KOPT-K1 (cell line): ENCODE data around the gene RINT1.
"Not testable (repeated sequence)": the region's sequence is repeated elsewhere in the genome, so short reads cannot be mapped to it uniquely, and the experiment has no call there.

Experiments
- H3K27ac ChIP-seq: fragments of 200-600 bp; sonication (generic); 2 replicates; pipeline ENCODE4 v1.5.1; 2016; ENCODE audit warnings: antibody characterized with exemption, mild to moderate bottlenecking, low read depth, low read length; ENCODE audit not compliant: poor library complexity, severe bottlenecking
- H3K36me3 ChIP-seq: fragments of 200-600 bp; sonication (generic); 2 replicates; pipeline ENCODE4 v1.5.1; 2017; ENCODE audit warnings: antibody characterized with exemption, mild to moderate bottlenecking, low read length, moderate library complexity; ENCODE audit not compliant: insufficient read depth
- H3K9me3 ChIP-seq: fragments of 200-600 bp; sonication (generic); 2 replicates; pipeline ENCODE4 v1.5.1; 2017; ENCODE audit warnings: antibody characterized with exemption, low read length, mild to moderate bottlenecking; ENCODE audit not compliant: insufficient read depth, poor library complexity, severe bottlenecking

RINT1 gene

DNA sequence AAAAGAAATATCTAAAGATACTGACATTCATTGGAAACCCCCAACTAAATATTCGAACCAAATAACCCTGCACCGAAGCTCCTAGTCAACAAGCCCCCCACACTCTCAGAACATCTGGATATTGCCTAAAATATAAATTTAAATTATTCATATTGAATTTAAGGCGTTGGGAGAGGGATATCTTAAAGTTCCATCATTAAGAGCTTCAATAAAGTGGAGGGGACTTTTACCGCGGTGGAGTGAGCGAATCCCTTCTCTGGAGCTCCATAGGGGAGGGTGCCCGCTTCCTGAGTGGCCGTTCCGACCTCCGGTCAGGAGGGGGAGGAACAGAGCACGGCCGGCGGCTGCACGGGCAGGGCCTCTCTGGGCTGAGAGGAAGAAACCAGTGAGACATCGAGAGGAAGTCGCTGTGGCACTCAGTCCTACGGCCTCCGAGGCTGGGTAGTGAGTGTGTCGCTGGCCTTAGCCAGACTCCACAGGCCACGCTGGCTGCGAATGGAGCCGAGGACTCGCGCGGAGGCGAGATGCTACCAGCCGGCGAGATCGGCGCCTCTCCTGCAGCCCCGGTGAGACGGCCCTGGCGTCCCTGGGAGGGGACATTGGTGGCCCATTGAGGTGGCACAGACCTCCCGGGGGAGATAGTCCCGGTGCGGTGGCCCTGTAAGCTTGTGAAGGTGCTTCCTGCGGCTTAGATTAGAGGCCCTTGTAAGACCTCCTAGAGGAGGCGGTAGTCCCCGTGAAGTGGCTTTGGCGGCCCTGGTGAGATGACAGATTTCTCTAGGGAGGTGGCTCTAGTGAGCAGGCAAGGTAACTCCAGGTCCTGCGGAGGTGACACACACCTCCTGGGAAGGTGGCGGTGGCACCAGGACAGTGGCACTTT is at the start of gene RINT1:
Gene RINT1, plus strand, starts transcription at position 410 of the 880 bp plus-strand sequence. Its CDS starts 115 bp downstream, at position 525.
- Histone ChIP-seq H3K36me3 (peaks cover 29% of the 10 kb centered on the region), H3K27ac (peak within 1 kb of the TSS; percentile 76), H3K9me3 (no peaks in the 10 kb centered on the region)

DNA sequence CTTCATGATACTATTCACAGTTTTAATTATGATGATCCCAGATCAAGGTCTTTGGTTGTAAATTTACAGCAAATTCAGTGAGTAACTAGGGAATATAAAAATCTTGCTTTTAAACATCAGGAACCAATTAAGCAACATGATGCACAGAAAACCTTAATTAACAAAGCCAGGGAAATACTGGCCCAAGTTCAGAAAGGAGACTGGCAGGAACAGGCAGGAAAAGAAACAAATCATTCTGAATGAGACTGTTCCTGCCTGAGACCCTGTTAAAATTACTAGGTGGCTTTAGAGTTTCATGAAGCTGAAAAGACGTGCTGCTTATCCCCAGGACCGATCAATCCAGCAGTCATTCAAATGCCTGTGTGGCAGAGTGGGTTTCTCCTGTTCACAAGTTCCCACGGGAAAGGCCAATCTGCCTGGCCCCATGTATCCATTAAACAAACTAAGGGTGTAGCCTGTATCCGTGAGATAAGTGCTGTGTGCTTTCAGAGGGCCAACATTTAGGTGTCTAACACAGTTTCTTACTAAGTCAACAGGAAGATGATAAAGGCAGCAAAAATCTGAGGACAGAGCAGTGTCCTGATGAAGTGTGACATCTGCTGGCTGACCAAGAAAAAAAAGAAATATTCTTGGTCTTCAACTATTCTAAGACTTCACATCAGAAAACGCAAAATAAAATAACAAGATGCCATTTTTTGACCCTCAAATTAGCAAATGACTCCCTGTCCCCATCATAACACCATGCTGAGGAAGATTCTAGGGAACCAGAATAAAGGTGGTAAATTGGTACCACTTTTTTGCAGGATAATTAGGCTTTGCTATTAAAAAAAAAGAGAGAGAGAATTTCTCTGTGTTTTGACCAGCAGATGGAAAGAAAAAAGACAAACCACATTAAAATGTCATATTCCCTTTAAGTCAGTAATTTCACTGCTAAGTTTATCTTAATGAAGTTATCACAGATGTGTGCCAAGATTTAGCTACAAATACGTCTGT is 44.1 kb upstream of the RINT1 start:
- peaks cover 68% of the 10 kb centered on the region for H3K36me3 ChIP-seq
- H3K9me3 ChIP-seq, result no peaks in the 10 kb centered on the region
- H3K27ac ChIP-seq, result no peak overlapping the region

DNA sequence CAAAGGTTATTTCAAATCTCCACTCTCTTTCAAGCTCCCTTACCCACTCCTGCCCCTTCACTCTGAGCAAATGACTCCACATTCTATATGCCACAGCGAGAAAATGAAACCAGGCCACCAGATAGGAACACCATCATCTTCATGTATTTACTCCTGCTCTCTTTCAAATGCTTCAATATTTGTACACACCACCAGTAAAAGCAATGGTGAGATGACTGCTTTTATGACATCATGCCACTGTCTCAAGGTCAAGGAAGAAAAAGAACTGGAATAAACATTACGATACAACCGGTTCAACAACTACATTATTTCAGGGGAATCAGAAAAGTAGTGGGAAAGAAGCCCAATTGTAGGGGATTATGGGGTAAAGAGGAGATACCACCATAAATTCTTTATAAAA is 42.6 kb upstream of the RINT1 start:
- Histone ChIP-seq H3K27ac (no peak overlapping the region), H3K9me3 (no peaks in the 10 kb centered on the region), H3K36me3 (peaks cover 67% of the 10 kb centered on the region)

DNA sequence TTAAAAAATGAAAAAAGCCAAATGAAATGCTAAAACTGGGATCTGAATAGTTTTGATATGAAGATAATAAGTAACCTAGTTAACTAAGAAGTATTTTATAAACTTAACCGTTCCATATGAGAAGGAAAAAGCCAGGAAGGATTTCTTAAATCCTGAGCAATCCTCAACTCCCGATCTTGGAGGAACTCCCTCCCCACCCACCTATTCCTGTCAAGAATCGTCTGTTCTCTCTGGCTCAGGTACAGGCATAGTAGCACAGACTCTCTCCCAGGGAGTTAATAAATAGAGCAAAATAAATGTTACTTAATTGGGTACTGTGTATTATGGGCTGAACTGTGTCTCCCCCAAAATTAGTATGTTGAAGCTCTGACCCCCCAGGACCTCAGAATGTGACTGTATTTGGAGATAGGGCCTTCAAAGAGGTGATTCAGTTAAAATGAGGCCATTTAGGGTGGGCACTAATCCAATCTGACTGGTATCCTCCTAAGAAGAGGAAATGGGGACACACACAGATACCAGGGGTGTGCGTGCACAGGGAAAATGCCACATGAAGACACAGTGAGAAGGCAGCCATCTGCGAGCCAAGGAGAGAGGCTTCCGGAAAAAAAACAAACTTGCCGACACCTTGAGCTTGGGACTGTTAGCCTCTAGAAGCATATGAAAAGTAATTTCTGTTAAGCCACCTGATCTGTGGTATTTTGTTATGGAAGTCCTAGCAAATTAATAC is 38.6 kb upstream of the RINT1 start:
- H3K9me3 ChIP-seq, result no peaks in the 10 kb centered on the region
- H3K36me3 ChIP-seq, result peaks cover 57% of the 10 kb centered on the region
- no peak overlapping the region for H3K27ac ChIP-seq

- no peak overlapping the region for H3K27ac ChIP-seq
- H3K36me3 ChIP-seq, result peaks cover 57% of the 10 kb centered on the region
- no peaks in the 10 kb centered on the region for H3K9me3 ChIP-seq
Observed at GRCh38 chr7:105493923-105494315, 38.1 kb upstream of the RINT1 start.

- Histone ChIP-seq H3K9me3 (no peaks in the 10 kb centered on the region), H3K36me3 (peaks cover 64% of the 10 kb centered on the region), H3K27ac (no peak overlapping the region)
Observed at GRCh38 chr7:105496521-105496920, 35.5 kb upstream of the RINT1 start.

DNA sequence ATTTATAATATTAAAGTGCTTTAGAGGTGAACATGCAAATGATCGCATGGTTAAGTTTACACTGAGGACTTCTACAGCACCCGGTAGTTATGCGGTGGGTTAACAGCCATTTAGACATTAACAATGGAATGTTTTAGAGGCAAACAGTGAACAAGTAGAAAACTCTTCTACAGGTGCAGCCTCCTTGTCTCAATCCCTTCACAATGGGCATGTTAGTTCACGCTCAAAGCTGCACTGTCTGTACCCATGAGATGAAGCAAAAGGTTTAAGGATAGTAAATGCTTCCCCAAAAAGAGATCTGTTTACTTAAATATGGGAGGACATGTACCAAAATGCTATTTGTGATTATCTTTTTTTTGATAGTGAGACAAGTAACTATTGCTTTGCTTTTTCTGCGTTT is 35.0 kb upstream of the RINT1 start:
- Histone ChIP-seq H3K9me3 (no peaks in the 10 kb centered on the region), H3K27ac (no peak overlapping the region), H3K36me3 (peaks cover 68% of the 10 kb centered on the region)

DNA sequence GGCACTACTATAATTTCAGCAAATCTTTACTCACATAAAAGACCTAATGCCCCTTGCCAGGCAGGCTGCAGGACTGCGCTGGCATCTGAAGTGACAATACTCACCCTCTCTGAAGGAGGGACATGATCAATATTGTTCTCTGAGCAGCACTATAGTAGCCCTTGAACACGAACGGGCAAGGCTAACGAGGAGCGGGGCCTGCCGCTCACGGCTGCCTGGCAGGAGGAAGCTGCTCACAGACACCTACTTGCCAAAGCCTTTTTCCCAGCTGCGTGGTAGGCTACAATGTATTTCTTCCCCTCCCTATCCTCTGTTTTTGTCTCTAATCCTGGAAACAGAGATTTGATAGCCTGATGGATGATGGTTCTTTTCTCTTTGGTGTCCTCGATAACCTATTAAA is 29.8 kb upstream of the RINT1 start:
- Histone ChIP-seq H3K27ac (no peak overlapping the region), H3K36me3 (peaks cover 94% of the 10 kb centered on the region), H3K9me3 (no peaks in the 10 kb centered on the region)

GRCh38 chr7:105512415-105512814 is 19.6 kb upstream of the RINT1 start:
- no peaks in the 10 kb centered on the region for H3K9me3 ChIP-seq
- H3K27ac ChIP-seq, result peak overlapping the region; percentile 40
- H3K36me3 ChIP-seq, result peaks cover 25% of the 10 kb centered on the region

- Histone ChIP-seq H3K27ac (peak overlapping the region; percentile 40), H3K9me3 (no peaks in the 10 kb centered on the region), H3K36me3 (peaks cover 25% of the 10 kb centered on the region)
Observed at GRCh38 chr7:105512926-105513526, 19.0 kb upstream of the RINT1 start.

DNA sequence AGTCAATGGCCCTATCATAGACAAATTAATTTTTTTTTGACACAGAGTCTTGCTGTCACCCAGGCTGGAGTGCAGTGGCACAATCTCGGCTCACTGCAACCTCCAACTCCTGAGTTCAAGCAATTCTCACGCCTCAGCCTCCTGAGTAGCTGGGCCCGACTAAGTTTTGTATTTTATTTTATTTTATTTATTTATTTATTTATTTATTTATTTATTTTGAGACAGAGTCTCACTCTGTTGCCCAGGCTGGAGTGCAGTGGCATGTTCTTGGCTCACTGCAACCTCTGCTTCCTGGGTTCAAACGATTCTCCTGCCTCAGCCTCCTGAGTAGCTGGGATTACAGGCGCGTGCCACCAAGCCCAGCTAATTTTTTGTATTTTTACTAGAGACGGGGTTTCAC is 16.4 kb upstream of the RINT1 start:
- not testable (repeated sequence) for H3K27ac ChIP-seq, H3K9me3 ChIP-seq
- H3K36me3 ChIP-seq, result peaks cover 33% of the 10 kb centered on the region

DNA sequence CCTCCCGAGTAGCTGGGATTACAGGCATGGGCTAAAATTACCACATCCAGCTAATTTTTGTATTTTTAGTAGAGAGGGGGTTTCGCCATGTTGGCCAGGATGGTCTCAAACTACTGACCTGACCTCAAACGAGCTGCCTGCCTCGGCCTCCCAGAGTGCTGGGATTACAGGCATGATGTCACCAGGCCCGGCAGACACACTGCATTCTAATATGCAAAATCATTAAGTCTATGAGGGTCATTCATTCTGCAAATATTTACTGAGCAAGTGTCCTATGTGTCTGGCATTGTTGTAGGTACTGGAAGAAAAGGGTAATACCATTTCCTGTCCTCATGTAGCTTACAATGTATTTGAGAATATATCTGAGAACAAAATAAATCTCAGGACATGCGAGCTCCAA is 12.6 kb upstream of the RINT1 start:
- no peak overlapping the region for H3K27ac ChIP-seq
- no peaks in the 10 kb centered on the region for H3K9me3 ChIP-seq
- peaks cover 25% of the 10 kb centered on the region for H3K36me3 ChIP-seq

- not testable (repeated sequence) for H3K27ac ChIP-seq, H3K9me3 ChIP-seq
- peaks cover 25% of the 10 kb centered on the region for H3K36me3 ChIP-seq
Observed at GRCh38 chr7:105520620-105521019, 11.4 kb upstream of the RINT1 start.

- Histone ChIP-seq H3K9me3 (no peaks in the 10 kb centered on the region), H3K36me3 (peaks cover 25% of the 10 kb centered on the region), H3K27ac (peak overlapping the region; percentile 58)
Observed at GRCh38 chr7:105521027-105521716, 10.8 kb upstream of the RINT1 start.
